LNCaP clone FGC (cell line): Measurements from ENCODE around the gene SF3B2.

ENCODE experiments used
- DNase-seq: peaks from one replicate; pipeline ENCODE4 v3.0.0-alpha.2; 2011; ENCODE audit warnings: low read depth
- H3K4me3 ChIP-seq: 2 replicates; pipeline ENCODE4 v1.5.1; 2011; ENCODE audit warnings: mild to moderate bottlenecking, low read depth, low read length, control low read depth
- CTCF ChIP-seq: IDR thresholded peaks from 2 replicates; pipeline ENCODE4 v1.5.1; 2012; ENCODE audit warnings: mild to moderate bottlenecking; ENCODE audit not compliant: control insufficient read depth, insufficient read depth; ENCODE audit errors: extremely low read depth

The SF3B2 gene

GRCh38 chr11:66051371-66051765, 796 bp upstream of the SF3B2 start:
- DNase-seq: no peak
- TF ChIP-seq CTCF: no peak
- H3K4me3 ChIP-seq: peak overlapping the region; percentile 99

- no peak for TF ChIP-seq CTCF
- no peak for DNase-seq
- H3K4me3 ChIP-seq: peak overlapping the region; percentile 99
These were observed 459 bp downstream of the SF3B2 start for GRCh38 chr11:66052664-66052982.

- TF ChIP-seq CTCF: no peak
- H3K4me3 ChIP-seq: no peak overlapping the region
- no peak for DNase-seq
These were observed 2.9 kb downstream of the SF3B2 start for GRCh38 chr11:66055021-66055420.

GRCh38 chr11:66056501-66056900, 4.3 kb downstream of the SF3B2 start:
- no peak overlapping the region for H3K4me3 ChIP-seq
- DNase-seq: no peak
- no peak for TF ChIP-seq CTCF

- H3K4me3 ChIP-seq: no peak overlapping the region
- TF ChIP-seq CTCF: no peak
- no peak for DNase-seq
These were observed 8.0 kb downstream of the SF3B2 start for GRCh38 chr11:66059966-66060680.

- H3K4me3 ChIP-seq: no peak overlapping the region
- DNase-seq: no peak
- no peak for TF ChIP-seq CTCF
These were observed 9.1 kb downstream of the SF3B2 start for GRCh38 chr11:66061268-66061667.

GRCh38 chr11:66062408-66062807, 10.2 kb downstream of the SF3B2 start:
- DNase-seq: no peak
- TF ChIP-seq CTCF: no peak
- H3K4me3 ChIP-seq: no peak overlapping the region
